ENCODE data around the gene ANKS1B.

ANKS1B gene

DNA sequence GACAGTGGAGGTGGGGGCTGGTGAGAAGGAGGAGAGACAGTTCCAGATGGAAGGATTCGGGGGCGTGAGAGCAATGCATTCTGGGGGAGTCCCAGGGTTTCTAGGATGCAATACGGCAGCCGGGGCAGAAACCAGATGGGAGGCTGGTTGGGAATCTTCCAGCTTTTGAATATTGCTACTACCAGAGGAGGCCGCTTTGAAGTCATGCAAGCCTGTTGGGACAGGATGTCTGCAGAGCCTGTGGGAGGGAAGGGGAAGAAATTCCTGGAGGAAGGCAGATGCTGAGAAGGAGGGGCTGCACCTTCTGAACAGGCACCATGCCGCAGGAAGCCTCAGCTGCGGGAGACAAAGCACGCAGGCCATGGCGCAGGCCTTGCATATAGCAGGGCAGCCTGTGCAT, 1234.2 kb downstream of the ANKS1B start:
- DNase-seq (ENCODE audit: extremely low read depth in 1 of 2, low read depth in 1 of 2), result no peak

DNA sequence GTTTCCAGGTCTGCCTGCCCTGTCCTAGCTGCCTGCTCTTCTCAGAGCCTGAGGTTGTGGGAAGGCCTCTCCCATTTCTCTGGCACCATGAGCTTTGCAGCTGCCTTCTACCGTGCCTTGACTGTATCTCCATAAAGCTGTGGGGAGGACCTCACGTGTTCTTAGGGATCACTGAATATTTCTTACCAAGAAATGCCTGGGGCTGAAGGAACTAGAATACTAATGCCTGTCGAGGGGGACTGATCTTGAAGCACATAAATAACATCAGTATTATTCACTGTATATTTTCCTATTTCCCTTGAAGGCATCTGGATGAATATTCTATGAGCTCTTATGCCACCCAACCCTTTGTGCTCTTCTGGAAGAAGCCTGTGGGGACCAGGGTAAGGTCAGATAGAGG, 1236.3 kb downstream of the ANKS1B start:
- DNase-seq (ENCODE audit: extremely low read depth in 1 of 2, low read depth in 1 of 2), result no peak

DNA sequence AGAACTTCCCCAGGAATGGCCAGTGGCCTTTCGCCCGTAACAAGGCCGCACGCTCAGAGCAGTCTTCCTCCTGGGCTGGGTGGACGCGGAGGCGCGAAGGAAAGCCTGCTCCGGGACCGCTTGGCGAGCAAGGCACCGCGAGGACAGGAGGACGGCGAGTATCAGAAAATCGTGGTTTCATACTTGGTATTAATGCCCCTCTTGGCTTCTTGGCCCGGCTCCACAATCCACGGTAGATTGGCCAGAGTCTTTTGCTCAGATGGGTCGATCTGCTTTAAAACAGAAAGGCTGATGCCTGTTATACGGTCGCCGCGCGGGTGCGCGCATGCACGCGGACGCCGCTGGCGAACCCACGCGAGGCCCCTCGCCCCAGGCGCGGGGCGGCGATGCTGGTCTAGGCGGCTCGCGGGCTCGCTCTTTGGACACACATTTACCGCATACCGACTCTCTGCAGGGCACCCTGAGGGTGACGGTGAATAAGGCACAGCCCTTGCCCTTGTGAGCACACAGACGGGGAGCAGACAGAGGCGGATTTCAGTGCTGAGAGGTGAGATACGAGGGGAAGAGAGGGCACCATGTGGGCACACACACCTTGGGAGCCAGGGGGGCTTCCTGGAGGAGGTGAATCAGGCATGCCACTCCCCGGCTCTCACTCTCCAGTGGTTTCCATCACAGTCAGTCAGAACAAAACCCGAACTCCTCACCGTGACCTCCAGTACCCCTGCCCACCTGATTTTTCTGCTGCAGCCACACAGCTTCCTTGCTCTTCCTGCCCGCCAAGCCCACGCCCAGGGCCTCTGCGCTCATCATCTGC, 1239.0 kb downstream of the ANKS1B start:
- peak in 1 of 2 donors; percentile 55 for DNase-seq (ENCODE audit: extremely low read depth in 1 of 2, low read depth in 1 of 2)

DNA sequence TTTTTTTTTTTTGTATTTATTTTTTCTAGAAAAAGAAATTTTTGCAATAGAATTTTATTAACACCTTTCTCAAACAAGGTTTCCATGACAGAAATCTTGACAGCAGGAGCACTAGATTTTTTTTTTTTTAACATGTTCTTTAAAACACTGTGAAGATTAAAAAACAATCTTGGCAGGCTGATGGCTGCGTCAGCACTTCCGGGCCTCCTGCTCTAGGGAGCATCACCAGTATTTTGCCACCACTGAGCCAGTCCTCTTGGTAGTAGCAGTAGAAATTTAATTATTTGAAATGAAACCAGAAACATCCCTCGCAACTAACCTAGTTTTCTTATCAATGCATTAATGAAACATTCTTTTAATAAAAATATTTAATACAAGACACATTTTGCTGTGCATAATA, 1240.1 kb downstream of the ANKS1B start:
- no peak for DNase-seq (ENCODE audit: extremely low read depth in 1 of 2, low read depth in 1 of 2)

DNA sequence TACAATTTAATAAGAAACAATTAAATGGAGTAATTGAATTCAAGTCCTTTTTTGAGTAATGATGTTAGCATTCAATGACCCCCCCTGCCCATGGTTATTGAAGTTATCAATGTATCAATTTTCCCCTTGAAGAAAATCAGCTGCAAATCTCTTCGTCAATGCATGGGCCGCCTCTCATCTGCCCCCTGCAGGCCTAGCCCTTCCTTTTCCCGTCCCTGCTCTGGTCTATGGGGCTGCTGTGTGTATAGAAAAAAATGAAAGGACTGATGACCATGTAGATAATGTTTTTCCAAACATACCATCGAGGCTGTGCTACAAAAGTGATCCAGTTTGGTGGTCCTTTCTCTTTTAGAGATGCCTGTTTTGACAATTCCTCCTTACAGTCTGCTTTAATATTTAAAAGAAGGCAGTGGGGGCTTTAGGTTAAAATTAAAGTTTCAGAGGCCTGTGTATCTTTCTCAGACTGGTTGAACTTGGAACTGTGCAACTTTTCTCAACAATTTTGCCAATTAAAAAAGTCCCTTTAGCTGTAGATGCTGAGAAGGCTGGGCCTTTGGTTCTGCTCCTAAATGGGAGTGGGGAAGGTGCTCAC, 1241.3 kb downstream of the ANKS1B start:
- DNase-seq (ENCODE audit: extremely low read depth in 1 of 2, low read depth in 1 of 2), result no peak

DNA sequence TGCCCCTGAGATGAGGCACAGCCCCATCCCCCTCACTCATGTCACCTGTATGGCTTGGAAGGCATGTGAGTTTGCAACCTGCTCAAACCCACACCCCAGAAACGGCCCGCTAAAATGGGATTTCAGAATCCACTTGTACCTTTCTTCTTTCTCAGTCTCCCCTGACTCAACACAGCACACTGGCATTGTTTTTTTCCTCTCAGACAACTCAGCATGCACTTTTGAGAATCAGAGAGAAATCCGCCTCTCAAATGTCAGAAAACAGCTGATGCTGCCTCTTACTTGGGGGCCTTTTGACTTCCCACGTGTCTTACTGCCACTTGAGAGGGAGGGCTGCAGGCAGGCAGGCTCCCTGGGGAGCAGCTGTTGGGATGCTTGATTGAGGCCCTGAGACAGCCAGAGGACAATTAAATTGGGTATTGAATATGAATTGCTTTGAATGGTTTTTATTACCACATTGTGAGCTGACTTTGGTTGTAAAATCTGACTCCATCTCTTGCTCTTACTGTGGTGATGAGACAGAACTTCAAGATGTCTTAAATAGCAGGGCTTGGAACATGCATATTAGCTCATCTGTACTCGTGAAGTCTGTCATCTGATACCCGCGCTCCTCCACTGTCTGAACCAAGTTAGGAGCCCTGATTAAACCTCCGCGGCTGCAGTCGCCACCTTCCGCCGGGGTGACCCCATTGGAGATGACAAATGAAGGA, 1243.0 kb downstream of the ANKS1B start:
- no peak for DNase-seq (ENCODE audit: extremely low read depth in 1 of 2, low read depth in 1 of 2)

DNA sequence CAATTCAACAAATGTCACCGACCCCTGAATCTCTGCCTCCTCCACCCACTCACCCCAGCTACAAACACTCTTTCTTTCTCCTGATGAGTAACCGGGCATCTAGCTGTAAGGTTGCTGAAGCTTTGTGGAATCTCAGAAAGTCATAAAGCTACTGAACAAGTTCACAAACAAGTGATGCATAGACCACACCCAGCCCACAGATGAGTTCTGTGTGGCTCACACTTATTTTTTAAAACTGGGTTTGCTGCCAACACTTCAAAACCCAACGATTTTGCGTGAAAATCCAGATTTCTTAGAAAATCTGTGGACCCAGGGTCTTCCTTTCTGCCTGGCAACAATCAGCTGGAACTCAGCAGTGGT, 1243.6 kb downstream of the ANKS1B start:
- DNase-seq (ENCODE audit: extremely low read depth in 1 of 2, low read depth in 1 of 2), result peak in 1 of 2 donors; percentile 62

DNA sequence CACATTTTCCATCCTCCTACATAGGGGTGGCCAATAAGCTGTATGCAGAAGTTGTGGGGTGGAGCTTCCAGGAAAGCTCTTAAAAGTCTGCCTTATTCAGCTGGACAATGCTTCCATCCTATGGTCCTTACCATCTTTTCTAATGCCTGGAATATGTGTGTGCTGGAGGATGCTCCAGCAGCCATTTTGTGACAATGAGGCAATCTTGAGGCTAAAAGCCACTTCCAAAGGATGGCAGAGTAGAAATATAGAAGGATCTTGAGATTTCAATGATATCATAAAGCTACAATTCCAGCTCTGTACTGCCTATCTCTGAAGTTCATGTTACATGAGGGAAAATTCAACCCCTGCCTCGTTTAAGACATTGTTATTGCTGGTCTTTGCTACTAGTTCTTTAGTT, 1244.0 kb downstream of the ANKS1B start:
- no peak for DNase-seq (ENCODE audit: extremely low read depth in 1 of 2, low read depth in 1 of 2)

DNA sequence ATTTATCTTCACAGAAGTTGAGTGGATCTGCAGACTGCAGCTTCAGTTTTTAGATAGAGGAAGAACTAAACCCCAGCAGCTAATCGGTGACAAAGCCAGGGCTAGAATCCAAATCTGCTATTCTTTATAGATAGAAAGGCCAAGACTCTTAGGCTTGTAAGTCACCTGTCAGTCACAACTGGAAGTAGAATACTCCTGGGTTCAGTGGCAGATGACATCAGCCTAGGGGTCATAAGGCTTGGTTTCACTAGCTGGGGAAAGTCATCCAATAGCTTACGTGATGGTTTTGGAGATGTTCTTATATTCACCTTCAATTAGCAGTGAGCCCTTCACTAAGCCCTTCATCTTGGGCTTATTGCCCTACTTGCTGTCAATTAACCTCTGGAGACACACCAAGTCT, 1246.2 kb downstream of the ANKS1B start:
- no peak for DNase-seq (ENCODE audit: extremely low read depth in 1 of 2, low read depth in 1 of 2)

DNA sequence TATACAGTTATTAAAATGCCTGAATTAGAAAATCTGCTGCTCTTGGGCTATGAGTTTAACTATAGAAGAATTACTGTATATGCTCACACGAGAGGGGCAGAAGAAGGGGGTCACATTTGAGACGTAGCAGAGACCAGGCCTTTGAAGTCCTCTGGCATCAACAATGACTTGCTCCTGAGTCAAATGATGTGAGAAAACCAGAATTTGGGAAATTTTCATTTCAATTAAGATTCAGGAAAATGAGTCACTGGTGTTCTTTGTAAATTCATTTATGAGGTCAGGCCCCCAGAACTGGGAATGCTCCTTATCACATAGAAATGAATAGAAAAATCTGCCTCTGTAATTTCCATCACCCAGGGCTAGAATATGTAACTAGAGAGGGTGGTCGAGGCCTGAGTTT, 1246.7 kb downstream of the ANKS1B start:
- DNase-seq (ENCODE audit: extremely low read depth in 1 of 2, low read depth in 1 of 2), result no peak

DNA sequence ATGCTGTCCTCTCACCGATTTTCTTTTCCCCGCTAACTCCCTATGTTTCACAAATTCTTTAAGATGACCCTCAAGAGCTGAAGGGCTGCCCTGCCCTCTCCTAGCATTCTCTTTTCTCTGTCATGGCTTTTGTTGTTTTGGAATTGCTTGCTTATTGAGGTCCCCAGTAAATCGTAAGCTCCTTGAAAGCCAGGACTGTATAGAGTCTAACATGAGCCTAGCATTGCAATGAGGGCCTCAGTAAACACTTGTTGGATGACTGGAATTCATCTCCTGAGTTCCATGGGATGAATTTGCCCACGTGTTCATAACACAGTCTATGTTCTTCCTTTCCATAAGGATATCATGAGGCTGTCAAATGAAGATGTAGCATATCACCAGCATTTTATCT, 1247.4 kb downstream of the ANKS1B start:
- DNase-seq (ENCODE audit: extremely low read depth in 1 of 2, low read depth in 1 of 2), result no peak

DNA sequence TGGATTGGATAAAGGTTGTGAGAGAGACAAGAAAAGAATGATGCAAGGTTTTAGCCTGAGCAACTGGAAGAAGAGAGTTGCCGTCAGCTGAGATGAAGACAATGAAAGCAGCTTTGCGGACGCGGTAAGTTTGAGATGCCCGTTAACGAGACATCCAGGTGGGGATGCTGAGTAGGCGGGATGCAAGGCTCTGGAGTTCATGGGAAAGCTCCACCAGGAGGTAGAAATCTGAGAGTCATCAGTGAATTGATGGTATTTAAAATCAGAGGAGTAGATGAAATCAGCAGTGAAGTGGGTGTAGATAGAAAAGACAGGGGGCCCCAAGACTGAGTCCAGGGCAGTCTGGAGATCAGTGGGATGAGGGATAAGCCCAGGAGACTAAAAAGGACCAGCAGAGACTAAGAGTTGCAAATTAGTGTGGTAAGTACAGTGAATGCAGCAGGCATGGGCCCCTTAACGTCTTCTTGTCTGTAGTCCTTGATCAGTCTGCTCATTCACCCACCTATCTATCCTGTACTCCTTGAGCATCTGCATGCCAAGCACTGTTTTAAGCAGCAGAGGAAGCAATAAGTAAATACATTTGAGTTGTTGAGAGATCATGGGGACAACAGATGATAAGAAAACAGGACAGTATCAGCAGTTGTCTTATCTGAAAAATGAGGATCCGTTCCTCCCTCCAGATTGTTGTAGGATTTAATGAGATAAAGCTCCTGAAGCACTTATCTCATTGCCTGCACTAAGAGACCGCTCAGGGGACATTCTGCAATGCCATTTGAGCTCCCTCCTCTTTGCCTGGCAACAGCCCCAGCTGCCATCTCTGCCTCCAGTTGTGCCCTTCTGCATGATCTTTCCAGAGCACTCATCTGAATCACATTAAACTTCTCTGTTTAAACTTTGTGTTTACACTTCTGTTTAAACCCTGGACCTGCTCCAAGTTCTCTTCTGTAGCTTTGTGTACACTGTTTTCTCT, 1248.1 kb downstream of the ANKS1B start:
- DNase-seq (ENCODE audit: extremely low read depth in 1 of 2, low read depth in 1 of 2), result no peak

DNA sequence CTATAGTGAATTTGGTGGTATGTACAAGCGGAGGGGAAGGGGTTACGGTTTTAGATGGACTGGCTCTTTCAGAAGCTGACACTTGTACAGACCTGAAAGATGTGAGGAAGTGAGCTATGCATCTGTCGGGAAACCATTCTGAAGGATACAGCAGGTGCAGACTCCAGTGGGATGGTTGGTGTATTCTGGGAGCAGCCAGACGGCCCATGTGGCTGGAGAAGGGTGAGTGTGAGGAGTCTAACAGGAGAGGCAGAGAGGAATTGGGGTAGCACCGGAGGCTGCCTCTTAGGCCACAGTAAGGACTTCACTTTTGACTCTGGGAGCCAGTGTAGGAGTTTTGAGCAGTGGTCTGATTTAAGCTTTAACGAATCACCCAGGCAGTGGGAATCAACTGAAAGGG, 1248.9 kb downstream of the ANKS1B start:
- no peak for DNase-seq (ENCODE audit: extremely low read depth in 1 of 2, low read depth in 1 of 2)

DNA sequence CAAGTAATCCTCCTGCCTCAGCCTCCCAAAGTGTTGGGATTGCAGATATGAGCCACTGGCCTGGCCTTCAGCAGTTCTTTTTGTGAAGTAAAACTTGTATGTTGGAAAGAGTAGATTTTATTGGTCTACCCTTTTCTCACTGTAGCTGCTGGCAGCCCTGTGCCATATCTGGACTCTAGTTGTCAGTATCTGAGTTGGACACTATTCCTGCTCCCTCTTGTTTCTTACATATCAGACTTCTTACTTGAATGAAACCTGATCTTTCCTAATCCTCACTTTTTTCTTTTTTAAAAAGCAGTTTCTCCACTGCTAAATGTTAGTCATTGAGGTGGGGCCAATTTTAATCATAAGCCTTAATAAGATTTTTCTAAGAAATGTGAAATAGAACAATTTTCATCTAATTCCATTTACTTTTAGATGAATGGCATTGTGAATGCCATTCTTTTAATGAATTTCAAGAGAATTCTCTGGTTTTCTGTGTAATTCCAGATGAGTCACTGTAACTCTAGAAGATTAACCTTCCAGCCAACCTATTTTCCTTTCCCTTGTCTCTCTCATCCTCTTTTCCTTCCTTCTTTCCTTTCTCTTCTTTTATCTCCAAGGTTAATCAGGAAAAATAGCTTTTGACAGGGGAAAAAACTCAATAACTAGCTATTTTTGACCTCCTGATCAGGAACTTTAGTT, 1250.9 kb downstream of the ANKS1B start:
- no peak for DNase-seq (ENCODE audit: extremely low read depth in 1 of 2, low read depth in 1 of 2)

DNA sequence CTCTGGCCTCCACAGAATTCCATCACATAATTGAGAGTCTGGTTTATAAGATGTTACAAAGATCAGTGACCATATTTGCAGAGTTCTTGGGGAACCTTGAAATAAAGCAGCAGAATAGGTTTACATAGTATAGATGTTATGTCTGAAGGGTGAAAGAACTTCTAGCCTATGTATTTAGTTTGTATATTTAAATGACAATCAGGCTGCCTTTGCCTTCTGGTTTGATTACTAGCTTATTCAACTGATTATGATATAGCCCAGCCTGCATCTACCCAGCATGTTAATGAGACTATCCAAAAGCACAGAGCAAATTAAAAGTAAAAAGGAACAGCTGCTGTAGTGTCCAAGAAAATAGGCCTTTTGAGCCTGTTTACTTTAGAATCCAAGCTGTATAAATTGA, 1254.3 kb downstream of the ANKS1B start:
- no peak for DNase-seq (ENCODE audit: extremely low read depth in 1 of 2, low read depth in 1 of 2)

DNA sequence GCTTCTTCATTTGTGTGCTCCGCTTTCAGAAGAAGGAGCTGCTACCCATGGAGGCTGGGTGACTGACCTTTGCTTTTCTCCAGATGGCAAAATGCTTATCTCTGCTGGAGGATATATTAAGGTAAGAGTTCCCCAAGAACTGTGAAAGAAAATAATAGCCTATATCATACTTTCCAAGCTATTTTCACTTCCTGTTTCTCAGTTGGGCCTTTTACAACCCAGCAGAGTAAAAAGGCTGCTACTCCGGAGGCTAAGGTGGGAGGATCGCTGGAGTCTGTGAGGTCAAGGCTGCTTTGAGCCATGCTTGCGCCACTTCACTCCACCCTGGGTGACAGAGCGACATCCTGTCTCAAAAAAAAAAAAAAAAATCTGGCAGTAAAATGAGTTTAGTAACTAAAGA, 1257.5 kb downstream of the ANKS1B start:
- DNase-seq (ENCODE audit: extremely low read depth in 1 of 2, low read depth in 1 of 2), result no peak

DNA sequence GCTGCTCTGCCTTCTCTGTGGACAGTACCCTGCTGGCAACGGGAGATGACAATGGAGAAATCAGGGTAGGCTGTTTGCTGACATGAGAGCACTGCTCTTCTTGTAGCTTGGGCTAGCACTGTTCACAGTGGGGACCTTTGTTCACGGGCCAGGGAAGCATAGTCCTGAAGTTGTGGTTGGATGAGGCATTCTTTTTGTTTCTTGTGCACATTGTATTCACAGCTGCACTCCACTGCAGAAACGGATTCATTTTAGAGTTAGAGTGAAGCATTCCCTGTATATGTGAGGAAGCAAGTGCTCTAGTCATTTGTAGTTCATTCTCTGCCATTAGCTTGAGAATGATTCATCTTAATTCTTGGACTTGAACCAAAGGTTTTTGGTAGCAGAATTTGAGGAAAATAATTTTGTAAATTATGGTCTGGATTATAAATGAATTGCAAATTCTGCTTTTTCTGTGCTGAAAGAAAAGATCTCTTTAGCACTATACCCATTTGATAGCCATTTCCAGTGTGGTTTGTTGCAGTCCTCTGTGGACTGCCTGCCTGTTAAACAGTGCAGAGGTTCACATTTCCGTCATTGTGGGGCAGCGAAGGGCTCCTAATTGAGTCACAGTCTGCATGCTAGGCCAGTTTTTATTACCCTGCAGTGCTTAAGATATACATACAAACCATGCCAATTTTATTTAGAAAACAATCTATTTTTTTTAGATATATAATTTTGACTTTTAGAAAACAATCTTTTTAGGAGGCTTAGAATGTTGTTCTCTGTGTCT, 1259.1 kb downstream of the ANKS1B start:
- DNase-seq (ENCODE audit: extremely low read depth in 1 of 2, low read depth in 1 of 2), result peak in 1 of 2 donors; percentile 42

DNA sequence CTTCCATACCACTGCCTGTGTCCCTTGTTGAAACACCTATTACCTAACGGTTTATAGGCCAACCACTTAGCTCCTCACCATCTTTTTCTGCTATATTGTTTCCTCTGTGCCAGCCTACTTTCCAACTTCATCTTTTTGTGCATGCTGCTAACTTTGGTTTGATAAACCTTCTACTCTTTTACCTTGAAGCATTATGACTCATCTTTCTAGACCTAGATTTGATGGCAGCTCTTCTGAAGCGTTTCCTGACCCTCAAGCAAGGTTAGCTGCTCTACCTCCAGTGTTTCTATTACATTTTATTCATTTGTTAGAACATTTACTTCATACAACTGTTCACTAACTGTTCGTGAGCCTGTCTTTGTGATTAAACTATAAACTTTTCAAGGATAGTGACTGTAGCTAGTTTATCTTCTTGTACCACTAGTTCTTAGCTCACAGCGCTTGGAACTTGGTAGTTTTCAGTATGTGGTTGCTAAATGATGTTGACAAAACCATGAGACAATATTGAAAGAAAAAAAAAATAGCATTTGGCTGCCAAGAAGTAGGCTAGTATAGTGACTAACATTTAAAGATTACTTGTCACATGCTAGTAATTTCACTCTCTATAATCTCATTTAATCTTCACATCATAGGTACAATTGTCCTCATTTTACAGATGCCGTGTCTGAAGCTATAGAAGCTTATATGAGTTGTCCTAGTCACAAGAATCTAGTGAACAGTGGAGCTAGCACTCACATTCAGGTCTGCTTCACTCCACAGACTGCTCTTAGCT, 1260.2 kb downstream of the ANKS1B start:
- DNase-seq (ENCODE audit: extremely low read depth in 1 of 2, low read depth in 1 of 2), result no peak

DNA sequence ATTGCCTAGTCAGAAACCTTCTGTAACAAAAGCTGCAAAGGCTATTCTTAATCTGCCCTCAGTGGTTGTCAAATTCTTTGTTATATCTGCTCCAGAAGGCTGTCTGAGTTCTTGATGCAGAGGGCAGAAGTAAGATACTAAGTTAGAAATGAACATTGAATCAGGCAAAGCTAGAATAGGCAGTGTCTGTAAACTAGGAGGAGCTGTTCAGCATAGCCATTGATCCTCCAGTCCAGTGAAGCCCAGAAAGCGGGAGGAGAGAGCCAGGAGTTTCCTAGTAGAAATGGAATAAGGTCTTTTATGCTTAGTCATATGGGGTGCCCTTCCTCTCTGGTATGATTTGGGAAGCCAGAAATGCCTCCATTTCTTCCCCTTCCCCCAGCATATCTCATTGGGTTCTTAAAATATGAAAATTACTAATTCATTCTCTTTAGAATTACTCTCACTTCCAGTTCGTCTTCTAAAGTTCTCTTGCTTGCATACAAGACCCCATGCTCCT, 1263.5 kb downstream of the ANKS1B start:
- no peak for DNase-seq (ENCODE audit: extremely low read depth in 1 of 2, low read depth in 1 of 2)
